Uterus (tissue), 4 donors: Measurements from ENCODE around the gene THSD8. TPM values are rescaled to one million over a fixed set of nuclear protein-coding genes. Genes with fewer than 3 reads are reported as not detected.

Experiments
- DNase-seq, 2 donors: peaks; one replicate each; pipeline ENCODE4 v3.0.0-alpha.2; 2019 to 2020
- H3K27ac ChIP-seq, 2 donors: fragments of 200-600 bp; sonication (generic); 1 replicate in 1 of 2; 2 replicates in 1 of 2; pipeline ENCODE4 v1.5.1; 2016 to 2018
- H3K27me3 ChIP-seq, 2 donors: fragments of 200-600 bp; sonication (generic); one replicate each; pipeline ENCODE4 v1.5.1; 2018 to 2019; ENCODE audit warnings: control low read depth in 1 of 2
- H3K36me3 ChIP-seq, 2 donors: fragments of 200-600 bp; sonication (generic); one replicate each; pipeline ENCODE4 v1.5.1; 2019; ENCODE audit warnings: control low read depth in 1 of 2
- H3K4me1 ChIP-seq, 2 donors: fragments of 200-600 bp; sonication (generic); one replicate each; pipeline ENCODE4 v1.5.1; 2018 to 2019; ENCODE audit warnings: control low read depth in 1 of 2
- H3K4me3 ChIP-seq, 2 donors: fragments of 200-600 bp; sonication (generic); 1 replicate in 1 of 2; 2 replicates in 1 of 2; pipeline ENCODE4 v1.5.1; 2018 to 2019; ENCODE audit warnings: mild to moderate bottlenecking in 1 of 2
- H3K9me3 ChIP-seq, 2 donors: fragments of 200-600 bp; sonication (generic); one replicate each; pipeline ENCODE4 v1.5.1; 2019; ENCODE audit warnings: control low read depth in 1 of 2
- POLR2A ChIP-seq, 2 donors: fragments of 450-650 bp; IDR thresholded peaks; one replicate each; pipeline ENCODE4 v1.6.1; 2016; ENCODE audit warnings: antibody characterized with exemption in 2 of 2, mild to moderate bottlenecking in 1 of 2, moderate library complexity in 1 of 2
- intact Hi-C: fragments of 100-400 bp; cut with DNase I; formaldehyde crosslinking; loops from one replicate; pipeline ENCODE4 v1.15.1; 2023; ENCODE audit warnings: low total_unique reads
- total RNA-seq, 4 donors: library from RNA; depleted of rRNA in 3 of 4; stranded (reverse); fragments of >200 nt in 3 of 4; gene quantifications; one replicate each; pipeline versions ENCODE4 v1.1.0 to v1.2.4, GENCODE V29; 2014 to 2023
- TF ChIP-seq, protein P1 (sequence below), 4 experiments: fragments of 200-600 bp in 2 of 4; fragments of 450-650 bp in 2 of 4; sonication (generic) in 2 of 4; IDR thresholded peaks; one replicate each; pipeline ENCODE4 v1.5.1; 2016 to 2019; ENCODE audit warnings: antibody characterized with exemption in 4 of 4, mild to moderate bottlenecking in 2 of 4, moderate library complexity in 1 of 4
- donor health status: DM: yes; HTN: yes; CAD: no.

Gene THSD8
- total RNA-seq, 4 donors from 2014 or later, result 4.1 TPM; not detected in 3

DNA sequence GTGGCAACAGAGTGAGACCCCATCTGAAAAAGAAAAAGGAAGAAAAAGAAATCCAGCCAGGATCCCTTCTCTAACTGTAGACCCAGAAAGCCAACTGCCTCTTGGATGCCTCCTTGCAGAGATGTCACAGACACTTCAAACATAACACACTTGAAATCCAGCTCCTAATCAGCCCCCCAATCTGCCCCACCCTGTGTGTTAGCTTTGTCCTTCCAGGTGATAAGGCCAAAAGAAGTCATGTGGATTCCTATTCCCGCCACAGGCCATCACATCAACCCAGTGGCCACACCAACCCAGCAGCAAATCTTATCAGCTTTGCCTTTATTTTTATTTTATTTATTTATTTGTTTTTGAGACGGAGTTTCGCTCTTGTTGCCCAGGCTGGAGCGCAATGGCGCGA is 42.2 kb upstream of the THSD8 start:
- no peak for TF ChIP-seq POLR2A (IDR thresholded peaks at IDR 0.05)
- TF ChIP-seq, protein P1, sequence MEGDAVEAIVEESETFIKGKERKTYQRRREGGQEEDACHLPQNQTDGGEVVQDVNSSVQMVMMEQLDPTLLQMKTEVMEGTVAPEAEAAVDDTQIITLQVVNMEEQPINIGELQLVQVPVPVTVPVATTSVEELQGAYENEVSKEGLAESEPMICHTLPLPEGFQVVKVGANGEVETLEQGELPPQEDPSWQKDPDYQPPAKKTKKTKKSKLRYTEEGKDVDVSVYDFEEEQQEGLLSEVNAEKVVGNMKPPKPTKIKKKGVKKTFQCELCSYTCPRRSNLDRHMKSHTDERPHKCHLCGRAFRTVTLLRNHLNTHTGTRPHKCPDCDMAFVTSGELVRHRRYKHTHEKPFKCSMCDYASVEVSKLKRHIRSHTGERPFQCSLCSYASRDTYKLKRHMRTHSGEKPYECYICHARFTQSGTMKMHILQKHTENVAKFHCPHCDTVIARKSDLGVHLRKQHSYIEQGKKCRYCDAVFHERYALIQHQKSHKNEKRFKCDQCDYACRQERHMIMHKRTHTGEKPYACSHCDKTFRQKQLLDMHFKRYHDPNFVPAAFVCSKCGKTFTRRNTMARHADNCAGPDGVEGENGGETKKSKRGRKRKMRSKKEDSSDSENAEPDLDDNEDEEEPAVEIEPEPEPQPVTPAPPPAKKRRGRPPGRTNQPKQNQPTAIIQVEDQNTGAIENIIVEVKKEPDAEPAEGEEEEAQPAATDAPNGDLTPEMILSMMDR (IDR thresholded peaks at IDR 0.05), result no peak
- Histone ChIP-seq H3K36me3 (no peaks in the 10 kb centered on the region), H3K4me3 (no peak overlapping the region), H3K27me3 (no peaks in the 10 kb centered on the region), H3K4me1 (peaks cover 0 to 6% of the 10 kb centered on the region in 2 donors), H3K9me3 (no peaks in the 10 kb centered on the region), H3K27ac (no peak overlapping the region)
- DNase-seq, result no peak
- intact Hi-C loops, result no loop called here

GRCh38 chr19:12763100-12763499 is 38.8 kb upstream of the THSD8 start:
- Histone ChIP-seq H3K36me3 (no peaks in the 10 kb centered on the region), H3K27ac (no peak overlapping the region), H3K9me3 (no peaks in the 10 kb centered on the region), H3K4me3 (no peak overlapping the region), H3K4me1 (no peaks in the 10 kb centered on the region), H3K27me3 (no peaks in the 10 kb centered on the region)
- intact Hi-C loops, result no loop called here
- TF ChIP-seq, protein P1 (IDR thresholded peaks at IDR 0.05), result no peak
- TF ChIP-seq POLR2A (IDR thresholded peaks at IDR 0.05), result no peak
- DNase-seq, result no peak

- DNase-seq, result no peak
- Histone ChIP-seq H3K9me3 (no peaks in the 10 kb centered on the region), H3K4me3 (no peak overlapping the region), H3K4me1 (no peaks in the 10 kb centered on the region), H3K27ac (no peak overlapping the region), H3K36me3 (no peaks in the 10 kb centered on the region), H3K27me3 (no peaks in the 10 kb centered on the region)
- intact Hi-C loops, result loop anchor here (5.0 kb wide), 2 partner anchors 38 to 78 kb away; partner anchors contain the start of genes PRDX2 and THSD8
- TF ChIP-seq POLR2A (IDR thresholded peaks at IDR 0.05), result no peak
- TF ChIP-seq, protein P1 (IDR thresholded peaks at IDR 0.05), result no peak
Measured at GRCh38 chr19:12764698-12765097, 37.2 kb upstream of the THSD8 start.

DNA sequence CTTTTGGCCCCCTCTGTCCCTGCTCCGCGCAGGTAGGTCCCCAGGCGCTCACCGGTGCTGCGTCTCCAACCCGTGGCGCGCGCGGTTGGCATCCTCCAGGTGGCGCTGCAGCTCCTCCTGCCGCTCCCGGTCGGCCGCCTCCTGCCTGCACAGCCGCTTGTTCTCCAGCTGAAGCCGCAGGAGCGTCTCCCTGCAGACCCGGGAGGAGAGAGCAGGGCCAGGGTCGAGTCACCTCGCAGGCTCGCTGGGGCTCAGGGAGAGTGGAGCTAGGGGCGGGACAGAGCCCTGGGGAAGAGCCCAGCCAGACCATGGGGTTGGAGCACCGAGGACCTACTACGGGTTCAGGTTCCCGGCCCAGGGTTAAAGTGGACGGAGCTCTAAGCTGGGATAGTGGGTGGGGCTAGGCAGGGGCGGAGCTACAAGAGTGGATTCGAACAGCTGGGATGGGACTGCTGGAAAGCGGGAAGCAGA is 35.8 kb upstream of the THSD8 start:
- no peaks in the 10 kb centered on the region for H3K4me1 ChIP-seq
- intact Hi-C loops, result loop anchor here (5.0 kb wide), 2 partner anchors 36 to 76 kb away; partner anchors contain the start of genes PRDX2 and THSD8
- H3K27me3 ChIP-seq, result no peaks in the 10 kb centered on the region
- peak overlapping the region; percentile 56 to 59 for H3K27ac ChIP-seq
- peak overlapping the region; percentile 32 to 42 for H3K4me3 ChIP-seq
- peak; percentile 74 to 84 for DNase-seq
- TF ChIP-seq, protein P1 (IDR thresholded peaks at IDR 0.05), result peak; percentile 95 to 98 (median 96)
- TF ChIP-seq POLR2A (IDR thresholded peaks at IDR 0.05), result peak; percentile 29 to 30
- no peaks in the 10 kb centered on the region for H3K36me3 ChIP-seq
- H3K9me3 ChIP-seq, result no peaks in the 10 kb centered on the region

GRCh38 chr19:12767150-12767549 is 34.7 kb upstream of the THSD8 start:
- intact Hi-C loops, result loop anchor here (5.0 kb wide), 2 partner anchors 35 to 75 kb away; partner anchors contain the start of genes PRDX2 and THSD8
- Histone ChIP-seq H3K27ac (no peak overlapping the region), H3K4me3 (no peak overlapping the region), H3K27me3 (no peaks in the 10 kb centered on the region), H3K4me1 (no peaks in the 10 kb centered on the region), H3K36me3 (no peaks in the 10 kb centered on the region), H3K9me3 (no peaks in the 10 kb centered on the region)
- TF ChIP-seq, protein P1 (IDR thresholded peaks at IDR 0.05), result no peak
- TF ChIP-seq POLR2A (IDR thresholded peaks at IDR 0.05), result no peak
- no peak for DNase-seq
